ENCODE results near the gene CREB3L2.

- TF ChIP-seq MXI1 (IDR thresholded peaks at IDR 0.05; ENCODE audit: low read depth, low read length) (no peak), RXRA (IDR thresholded peaks at IDR 0.05; ENCODE audit: borderline replicate concordance, low read depth) (no peak), CTCF (IDR thresholded peaks at IDR 0.05) (no peak), POLR2AphosphoS5 (IDR thresholded peaks at IDR 0.05; ENCODE audit: low read depth, low read length) (no peak), EP300 (IDR thresholded peaks at IDR 0.05; ENCODE audit: borderline replicate concordance in 1 of 2, low read depth in 1 of 2, low read length in 1 of 2) (no peak), SMC3 (IDR thresholded peaks at IDR 0.05; ENCODE audit: low read depth, low read length) (no peak), RAD21 (IDR thresholded peaks at IDR 0.05; ENCODE audit: low read length) (no peak), USF2 (IDR thresholded peaks at IDR 0.05; ENCODE audit: borderline replicate concordance, low read depth, low read length) (no peak), NFIC (IDR thresholded peaks at IDR 0.05; ENCODE audit: borderline replicate concordance) (no peak), TCF12 (IDR thresholded peaks at IDR 0.05) (no peak), EZH2phosphoT487 (IDR thresholded peaks at IDR 0.05; ENCODE audit: borderline replicate concordance, low read depth) (no peak), PBX3 (IDR thresholded peaks at IDR 0.05) (no peak), ZBTB33 (IDR thresholded peaks at IDR 0.05; ENCODE audit: borderline replicate concordance, low read depth) (no peak), MAX (IDR thresholded peaks at IDR 0.05; ENCODE audit: low read depth) (no peak)
Observed at GRCh38 chr7:137888241-137888640, 113.6 kb downstream of the CREB3L2 start.

Data from SK-N-SH (cell line).